H1 (cell line): Measurements from ENCODE around the gene NFIA. TPM values are rescaled to one million over a fixed set of nuclear protein-coding genes. Genes with fewer than 3 reads are reported as not detected.

ENCODE experiments used
- CBX5 ChIP-seq: fragments of 300-800, 300-1000 bp; sonication (generic); IDR thresholded peaks from 2 replicates; pipeline ENCODE4 v1.7.1; 2016; ENCODE audit warnings: antibody characterized with exemption, low read length, low read depth
- CHD7 ChIP-seq: fragments of 300-600 bp; sonication (generic); IDR thresholded peaks from 2 replicates; pipeline ENCODE4 v1.7.1; 2012; ENCODE audit warnings: low read length, moderate library complexity, mild to moderate bottlenecking, inconsistent platforms; ENCODE audit not compliant: insufficient replicate concordance
- CTCF ChIP-seq, 3 experiments: IDR thresholded peaks; 1 replicate in 2 of 3; 2 replicates in 1 of 3; pipeline versions ENCODE4 v1.5.1 to v1.6.1; 2011; ENCODE audit warnings: low read length in 3 of 3, mild to moderate bottlenecking in 3 of 3, inconsistent platforms in 2 of 3, low read depth in 1 of 3, moderate library complexity in 1 of 3; ENCODE audit not compliant: insufficient read depth in 1 of 3; ENCODE audit errors: control extremely low read depth in 1 of 3
- EGR1 ChIP-seq: IDR thresholded peaks from 2 replicates; pipeline ENCODE4 v1.6.1; 2011; ENCODE audit warnings: low read depth, low read length, borderline replicate concordance
- SP2 ChIP-seq: IDR thresholded peaks from 2 replicates; pipeline ENCODE4 v1.6.1; 2012; ENCODE audit warnings: mild to moderate bottlenecking, low read length, inconsistent platforms
- polyA plus RNA-seq, 7 experiments: library from polyadenylated mRNA; depleted of rRNA in 3 of 7; stranded (reverse) in 5 of 7; unstranded in 2 of 7; fragments of >200 nt in 5 of 7; fragments of 200-250 nt in 2 of 7; gene quantifications; 1 replicate in 5 of 7; 2 replicates in 1 of 7; 4 replicates in 1 of 7; pipeline versions ENCODE4 v1.2.1 to v1.2.3, GENCODE V29; 2011 to 2013; ENCODE audit warnings: missing spikeins in 2 of 7, mixed read lengths in 2 of 7
- total RNA-seq: library from RNA; stranded (reverse); fragmentation: NEBNext Ultra II Directional; extraction: Animal tissue kit (Norgen Biotek cat#: 25700); gene quantifications from 2 replicates; pipeline ENCODE4 v1.2.1, GENCODE V29; 2021

NFIA gene
- total and polyA plus RNA-seq, 2 of the 8 experiments (the other 6 are each of a cell fraction or from before 2014, with no cell fraction given) = 1.8 to 2.3 TPM

GRCh38 chr1:61111084-61112004 is 29.0 kb downstream of the NFIA start (continued):
- no peak for TF ChIP-seq CHD7
- no peak for TF ChIP-seq CTCF (IDR thresholded peaks at IDR 0.05; ENCODE audit: control extremely low read depth in 1 of 3, insufficient read depth in 1 of 3, low read depth in 1 of 3, low read length in 3 of 3)
- no peak for TF ChIP-seq CBX5
- TF ChIP-seq SP2 = no peak
- TF ChIP-seq EGR1 = no peak
